ENCODE results near the gene HOXB13. TPM values are rescaled to one million over a fixed set of nuclear protein-coding genes. Genes with fewer than 3 reads are reported as not detected.

The HOXB13 gene
- polyA plus RNA-seq, result not detected in 2 replicates

GRCh38 chr17:48728232-48729231 is at the start of gene HOXB13:
Gene HOXB13, minus strand, starts transcription at chr17:48728750. Its CDS starts 157 bp downstream, at chr17:48728593.

DNA sequence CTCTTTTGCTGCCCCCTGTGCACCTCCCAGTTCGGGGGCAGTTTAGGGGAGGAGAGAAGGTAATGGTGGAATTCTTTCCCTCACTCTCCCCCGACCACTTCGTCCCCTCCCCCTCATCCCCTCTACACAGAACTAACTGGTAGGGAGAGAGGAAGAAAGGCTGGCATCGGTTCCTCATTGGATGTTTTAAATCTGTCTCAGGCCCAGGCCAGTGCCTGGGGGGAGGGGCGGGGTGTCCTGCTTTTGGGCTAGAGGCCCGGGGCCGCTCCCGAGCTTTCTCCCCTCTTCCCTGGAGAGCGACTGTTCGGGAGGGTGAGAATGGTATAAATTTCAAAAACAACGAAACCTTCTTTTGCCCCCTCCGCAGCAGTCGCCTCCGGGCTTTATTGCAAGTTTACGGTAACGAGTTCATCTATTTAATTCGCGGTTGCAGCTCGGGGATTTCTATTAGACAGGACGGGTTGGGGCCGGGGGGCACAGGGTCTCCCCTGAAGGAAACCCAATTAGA is 5.6 kb downstream of the HOXB13 start, which contains the start of gene PRAC2:
Gene PRAC2, plus strand, starts transcription at position 271 of the 508 bp plus-strand sequence. CDS start 1,226 bp downstream, outside the sequence.

DNA sequence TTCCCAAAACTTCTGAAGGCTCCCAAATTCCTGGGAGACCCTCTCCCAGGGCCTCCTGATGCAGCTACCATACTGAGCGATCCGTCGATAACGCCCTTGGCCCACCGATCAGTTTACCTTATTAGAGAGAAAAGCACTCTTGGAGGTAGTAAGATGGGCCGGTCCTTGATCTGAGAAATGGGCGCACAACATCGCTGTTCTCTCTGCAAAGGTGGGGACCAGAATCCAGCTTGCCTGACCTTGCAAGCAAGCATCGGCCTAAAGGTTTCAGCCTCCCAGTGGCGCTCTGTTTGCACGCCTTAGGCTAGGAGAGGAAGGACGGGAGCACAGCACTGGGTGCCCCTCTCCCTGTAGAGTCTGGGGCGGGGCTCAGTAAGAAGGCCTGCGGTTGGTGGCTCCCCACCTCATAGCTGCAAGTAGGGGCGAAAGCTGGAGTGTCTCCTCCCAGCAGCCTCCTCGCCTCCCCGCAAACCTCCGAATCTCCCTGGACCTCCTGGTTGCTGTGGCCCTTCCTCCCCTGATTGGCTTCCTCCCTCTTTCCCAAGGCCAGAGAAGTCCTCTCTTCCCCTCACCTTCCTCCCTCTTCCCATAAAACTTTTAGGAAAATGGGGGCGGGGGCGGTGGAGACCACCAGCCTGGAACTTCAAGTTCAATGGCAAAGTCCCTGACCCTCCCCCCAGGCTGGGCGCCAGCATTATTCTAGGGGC is 6.2 kb downstream of the HOXB13 start, which contains the start of gene PRAC1:
Gene PRAC1, minus strand, starts transcription at position 318 of the 707 bp plus-strand sequence. Its CDS starts 126 bp downstream, at position 192.

Other genes starting within 250 kb of the HOXB13 start
- not detected in 2 replicates for gene HOXB1, start 197.7 kb downstream of the HOXB13 start, polyA plus RNA-seq
- not detected in 2 replicates for gene HOXB2, start 183.6 kb downstream of the HOXB13 start, polyA plus RNA-seq
- gene HOXB4, start 150.4 kb downstream of the HOXB13 start, polyA plus RNA-seq, result not detected in 2 replicates
- gene HOXB3, start 138.5 kb downstream of the HOXB13 start, polyA plus RNA-seq, result not detected in 2 replicates
- gene HOXB5, start 135.0 kb downstream of the HOXB13 start, polyA plus RNA-seq, result not detected in 2 replicates
- not detected in 2 replicates for gene HOXB6, start 123.8 kb downstream of the HOXB13 start, polyA plus RNA-seq
- gene HOXB7, start 117.7 kb downstream of the HOXB13 start, polyA plus RNA-seq, result not detected in 2 replicates
- not detected in 2 replicates for gene HOXB8, start 113.5 kb downstream of the HOXB13 start, polyA plus RNA-seq
- not detected in 2 replicates for gene HOXB9, start 102.4 kb downstream of the HOXB13 start, polyA plus RNA-seq
- gene PRAC1, start 6.2 kb downstream of the HOXB13 start, polyA plus RNA-seq, result not detected in 2 replicates
- not detected in 2 replicates for gene PRAC2, start 5.6 kb downstream of the HOXB13 start, polyA plus RNA-seq
- not detected in 2 replicates for gene TTLL6, start 88.5 kb upstream of the HOXB13 start, polyA plus RNA-seq
- 14.3 and 49.5 TPM in 2 replicates for gene CALCOCO2, start 102.3 kb upstream of the HOXB13 start, polyA plus RNA-seq
- 1,346 and 1,481 TPM in 2 replicates for gene ATP5MC1, start 164.0 kb upstream of the HOXB13 start, polyA plus RNA-seq
- gene UBE2Z, start 179.7 kb upstream of the HOXB13 start, polyA plus RNA-seq, result 7.0 and 9.4 TPM in 2 replicates
- gene SNF8, start 216.1 kb upstream of the HOXB13 start, polyA plus RNA-seq, result 25.5 and 43.2 TPM in 2 replicates
- not detected in 2 replicates for gene GIP, start 239.8 kb upstream of the HOXB13 start, polyA plus RNA-seq